ENCODE data around the gene SNCAIP. TPM values are rescaled to one million over a fixed set of nuclear protein-coding genes. Genes with fewer than 3 reads are reported as not detected.

Gene SNCAIP
- total and polyA plus RNA-seq, 9 donors, result 5.3 to 13.2 (median 8.9) TPM

- 57% methylated on average over 2 of the region's 3 CpGs for WGBS (ENCODE audit: insufficient coverage)
- no peaks in the 10 kb centered on the region for H3K27me3 ChIP-seq (ENCODE audit: control insufficient read depth, insufficient read depth, low read length)
- DNase-seq, result peak; percentile 28
- no peak overlapping the region for H3K27ac ChIP-seq (ENCODE audit: low read length)
- no peaks in the 10 kb centered on the region for H3K4me1 ChIP-seq (ENCODE audit: control insufficient read depth, insufficient read depth, low read length)
- no peak overlapping the region for H3K4me3 ChIP-seq (ENCODE audit: low read length)
- H3K36me3 ChIP-seq (ENCODE audit: control insufficient read depth, insufficient read depth, low read length), result no peaks in the 10 kb centered on the region
- H3K9me3 ChIP-seq (replicated peaks; ENCODE audit: control insufficient read depth, low read depth, low read length), result no peaks in the 10 kb centered on the region
Measured at GRCh38 chr5:122354293-122354692, 42.3 kb downstream of the SNCAIP start.

GRCh38 chr5:122355324-122355723 lies 43.3 kb downstream of the SNCAIP start:
- no CpG with 5 or more reads among the region's 3 CpGs for WGBS (ENCODE audit: insufficient coverage)
- H3K4me1 ChIP-seq (ENCODE audit: control insufficient read depth, insufficient read depth, low read length), result no peaks in the 10 kb centered on the region
- H3K9me3 ChIP-seq (replicated peaks; ENCODE audit: control insufficient read depth, low read depth, low read length), result no peaks in the 10 kb centered on the region
- no peaks in the 10 kb centered on the region for H3K36me3 ChIP-seq (ENCODE audit: control insufficient read depth, insufficient read depth, low read length)
- no peaks in the 10 kb centered on the region for H3K27me3 ChIP-seq (ENCODE audit: control insufficient read depth, insufficient read depth, low read length)
- H3K27ac ChIP-seq (ENCODE audit: low read length), result no peak overlapping the region
- H3K4me3 ChIP-seq (ENCODE audit: low read length), result no peak overlapping the region
- no peak for DNase-seq

- H3K36me3 ChIP-seq (ENCODE audit: control insufficient read depth, insufficient read depth, low read length), result no peaks in the 10 kb centered on the region
- H3K9me3 ChIP-seq (replicated peaks; ENCODE audit: control insufficient read depth, low read depth, low read length), result no peaks in the 10 kb centered on the region
- no peaks in the 10 kb centered on the region for H3K4me1 ChIP-seq (ENCODE audit: control insufficient read depth, insufficient read depth, low read length)
- no peaks in the 10 kb centered on the region for H3K27me3 ChIP-seq (ENCODE audit: control insufficient read depth, insufficient read depth, low read length)
- no peak overlapping the region for H3K27ac ChIP-seq (ENCODE audit: low read length)
- no peak overlapping the region for H3K4me3 ChIP-seq (ENCODE audit: low read length)
- 71% methylated on average over 2 of the region's 2 CpGs for WGBS (ENCODE audit: insufficient coverage)
- DNase-seq, result no peak
Measured at GRCh38 chr5:122356855-122357254, 44.8 kb downstream of the SNCAIP start.

- no peak for DNase-seq
- 29% methylated on average over 1 of the region's 4 CpGs for WGBS (ENCODE audit: insufficient coverage)
Measured at GRCh38 chr5:122358372-122358979, 46.4 kb downstream of the SNCAIP start.

GRCh38 chr5:122362361-122362760 lies 50.3 kb downstream of the SNCAIP start:
- no peak for DNase-seq
- WGBS (ENCODE audit: insufficient coverage), result 71% methylated on average over 1 of the region's 4 CpGs
- H3K36me3 ChIP-seq (ENCODE audit: control insufficient read depth, insufficient read depth, low read length), result no peaks in the 10 kb centered on the region
- H3K9me3 ChIP-seq (replicated peaks; ENCODE audit: control insufficient read depth, low read depth, low read length), result no peaks in the 10 kb centered on the region
- H3K4me3 ChIP-seq (ENCODE audit: low read length), result no peak overlapping the region
- H3K27ac ChIP-seq (ENCODE audit: low read length), result no peak overlapping the region
- H3K27me3 ChIP-seq (ENCODE audit: control insufficient read depth, insufficient read depth, low read length), result no peaks in the 10 kb centered on the region
- H3K4me1 ChIP-seq (ENCODE audit: control insufficient read depth, insufficient read depth, low read length), result no peaks in the 10 kb centered on the region

More at GRCh38 chr5:122358372-122358979, 46.4 kb downstream of the SNCAIP start:
- no peaks in the 10 kb centered on the region for H3K9me3 ChIP-seq (replicated peaks; ENCODE audit: control insufficient read depth, low read depth, low read length)
- H3K27ac ChIP-seq (ENCODE audit: low read length), result no peak overlapping the region
- no peaks in the 10 kb centered on the region for H3K27me3 ChIP-seq (ENCODE audit: control insufficient read depth, insufficient read depth, low read length)
- H3K4me3 ChIP-seq (ENCODE audit: low read length), result no peak overlapping the region
- no peaks in the 10 kb centered on the region for H3K4me1 ChIP-seq (ENCODE audit: control insufficient read depth, insufficient read depth, low read length)
- no peaks in the 10 kb centered on the region for H3K36me3 ChIP-seq (ENCODE audit: control insufficient read depth, insufficient read depth, low read length)

GRCh38 chr5:122363623-122364022 lies 51.6 kb downstream of the SNCAIP start:
- Histone ChIP-seq H3K27ac (ENCODE audit: low read length) (no peak overlapping the region), H3K4me3 (ENCODE audit: low read length) (no peak overlapping the region), H3K36me3 (ENCODE audit: control insufficient read depth, insufficient read depth, low read length) (no peaks in the 10 kb centered on the region), H3K4me1 (ENCODE audit: control insufficient read depth, insufficient read depth, low read length) (no peaks in the 10 kb centered on the region), H3K9me3 (replicated peaks; ENCODE audit: control insufficient read depth, low read depth, low read length) (no peaks in the 10 kb centered on the region), H3K27me3 (ENCODE audit: control insufficient read depth, insufficient read depth, low read length) (no peaks in the 10 kb centered on the region)
- WGBS (ENCODE audit: insufficient coverage), result no CpG with 5 or more reads among the region's 1 CpG
- no peak for DNase-seq

GRCh38 chr5:122366501-122366900 lies 54.5 kb downstream of the SNCAIP start:
- no peak for DNase-seq
- H3K27ac ChIP-seq (ENCODE audit: low read length), result no peak overlapping the region
- WGBS (ENCODE audit: insufficient coverage), result no CpG with 5 or more reads among the region's 3 CpGs
- H3K9me3 ChIP-seq (replicated peaks; ENCODE audit: control insufficient read depth, low read depth, low read length), result no peaks in the 10 kb centered on the region
- no peaks in the 10 kb centered on the region for H3K27me3 ChIP-seq (ENCODE audit: control insufficient read depth, insufficient read depth, low read length)
- H3K4me3 ChIP-seq (ENCODE audit: low read length), result no peak overlapping the region
- H3K36me3 ChIP-seq (ENCODE audit: control insufficient read depth, insufficient read depth, low read length), result no peaks in the 10 kb centered on the region
- H3K4me1 ChIP-seq (ENCODE audit: control insufficient read depth, insufficient read depth, low read length), result no peaks in the 10 kb centered on the region

GRCh38 chr5:122367456-122367855 lies 55.4 kb downstream of the SNCAIP start:
- DNase-seq, result peak; percentile 93
- Histone ChIP-seq H3K4me3 (ENCODE audit: low read length) (no peak overlapping the region), H3K27ac (ENCODE audit: low read length) (no peak overlapping the region), H3K27me3 (ENCODE audit: control insufficient read depth, insufficient read depth, low read length) (no peaks in the 10 kb centered on the region), H3K9me3 (replicated peaks; ENCODE audit: control insufficient read depth, low read depth, low read length) (no peaks in the 10 kb centered on the region), H3K36me3 (ENCODE audit: control insufficient read depth, insufficient read depth, low read length) (no peaks in the 10 kb centered on the region), H3K4me1 (ENCODE audit: control insufficient read depth, insufficient read depth, low read length) (no peaks in the 10 kb centered on the region)
- 20% methylated on average over 1 of the region's 3 CpGs for WGBS (ENCODE audit: insufficient coverage)

- Histone ChIP-seq H3K9me3 (replicated peaks; ENCODE audit: control insufficient read depth, low read depth, low read length) (no peaks in the 10 kb centered on the region), H3K36me3 (ENCODE audit: control insufficient read depth, insufficient read depth, low read length) (no peaks in the 10 kb centered on the region), H3K4me1 (ENCODE audit: control insufficient read depth, insufficient read depth, low read length) (no peaks in the 10 kb centered on the region), H3K27me3 (ENCODE audit: control insufficient read depth, insufficient read depth, low read length) (no peaks in the 10 kb centered on the region), H3K27ac (ENCODE audit: low read length) (no peak overlapping the region), H3K4me3 (ENCODE audit: low read length) (no peak overlapping the region)
- WGBS (ENCODE audit: insufficient coverage), result 80% methylated on average over 1 of the region's 5 CpGs
- no peak for DNase-seq
Measured at GRCh38 chr5:122368510-122369251, 56.6 kb downstream of the SNCAIP start.

- WGBS (ENCODE audit: insufficient coverage), result 82% methylated on average over 3 of the region's 4 CpGs
Measured at GRCh38 chr5:122369253-122369815, 57.3 kb downstream of the SNCAIP start.

More at GRCh38 chr5:122369253-122369815, 57.3 kb downstream of the SNCAIP start:
- H3K4me3 ChIP-seq (ENCODE audit: low read length), result no peak overlapping the region
- no peak for DNase-seq
- no peaks in the 10 kb centered on the region for H3K36me3 ChIP-seq (ENCODE audit: control insufficient read depth, insufficient read depth, low read length)
- H3K27ac ChIP-seq (ENCODE audit: low read length), result no peak overlapping the region
- H3K9me3 ChIP-seq (replicated peaks; ENCODE audit: control insufficient read depth, low read depth, low read length), result no peaks in the 10 kb centered on the region
- no peaks in the 10 kb centered on the region for H3K27me3 ChIP-seq (ENCODE audit: control insufficient read depth, insufficient read depth, low read length)
- H3K4me1 ChIP-seq (ENCODE audit: control insufficient read depth, insufficient read depth, low read length), result no peaks in the 10 kb centered on the region

Data from muscle of leg (tissue), 11 donors.